ENCODE data around the gene DISP2.

The DISP2 gene

DNA sequence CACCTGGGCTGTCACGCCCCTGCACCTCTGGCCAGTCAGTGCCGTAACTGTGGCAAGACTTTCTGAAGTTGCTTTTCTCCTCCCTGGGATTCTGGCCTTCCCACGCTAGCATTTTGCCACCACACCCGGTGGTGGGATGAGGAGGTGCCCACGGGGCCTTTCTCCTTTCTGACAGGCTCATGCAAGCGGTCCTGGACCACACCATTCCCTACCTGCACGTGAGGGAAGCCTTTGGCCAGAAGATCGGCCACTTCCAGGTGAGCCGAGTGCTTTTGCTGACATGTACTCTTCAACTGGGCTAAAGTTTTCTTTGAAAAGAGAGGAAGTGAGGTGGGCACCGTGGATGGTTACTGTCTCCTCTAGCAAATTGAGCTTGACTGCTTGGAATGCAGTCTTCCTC is 57.2 kb downstream of the DISP2 start:
- DNase-seq = no peak

DNA sequence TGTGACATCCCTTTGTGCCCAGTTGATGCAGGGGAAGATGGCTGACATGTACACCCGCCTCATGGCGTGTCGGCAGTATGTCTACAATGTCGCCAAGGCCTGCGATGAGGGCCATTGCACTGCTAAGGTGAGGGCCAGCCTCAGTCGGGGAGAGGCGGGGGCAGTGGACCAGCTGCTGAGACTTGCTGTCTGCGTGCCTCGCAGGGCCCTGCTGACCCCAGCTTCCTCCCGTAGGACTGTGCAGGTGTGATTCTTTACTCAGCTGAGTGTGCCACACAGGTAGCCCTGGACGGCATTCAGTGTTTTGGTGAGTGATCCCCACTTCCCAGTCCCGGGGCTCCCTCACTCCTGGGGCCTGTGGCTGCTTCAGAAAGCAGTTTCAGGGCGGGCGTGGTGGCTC is 58.0 kb downstream of the DISP2 start:
- DNase-seq = no peak

DNA sequence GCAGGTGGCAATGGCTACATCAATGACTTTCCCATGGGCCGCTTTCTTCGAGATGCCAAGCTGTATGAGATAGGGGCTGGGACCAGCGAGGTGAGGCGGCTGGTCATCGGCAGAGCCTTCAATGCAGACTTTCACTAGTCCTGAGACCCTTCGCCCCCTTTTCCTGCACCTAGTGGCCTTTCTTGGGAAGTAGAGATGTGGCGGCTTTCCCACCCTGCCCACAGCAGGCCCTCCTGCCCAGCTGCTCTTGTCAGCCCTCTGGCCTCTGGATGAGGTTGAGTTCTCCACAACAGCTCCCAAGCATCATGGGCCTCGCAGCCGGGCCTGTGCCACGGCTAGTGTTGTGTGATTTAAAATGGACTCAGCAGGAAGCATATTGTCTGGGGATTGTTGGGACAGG is 60.1 kb downstream of the DISP2 start:
- DNase-seq = no peak

DNA sequence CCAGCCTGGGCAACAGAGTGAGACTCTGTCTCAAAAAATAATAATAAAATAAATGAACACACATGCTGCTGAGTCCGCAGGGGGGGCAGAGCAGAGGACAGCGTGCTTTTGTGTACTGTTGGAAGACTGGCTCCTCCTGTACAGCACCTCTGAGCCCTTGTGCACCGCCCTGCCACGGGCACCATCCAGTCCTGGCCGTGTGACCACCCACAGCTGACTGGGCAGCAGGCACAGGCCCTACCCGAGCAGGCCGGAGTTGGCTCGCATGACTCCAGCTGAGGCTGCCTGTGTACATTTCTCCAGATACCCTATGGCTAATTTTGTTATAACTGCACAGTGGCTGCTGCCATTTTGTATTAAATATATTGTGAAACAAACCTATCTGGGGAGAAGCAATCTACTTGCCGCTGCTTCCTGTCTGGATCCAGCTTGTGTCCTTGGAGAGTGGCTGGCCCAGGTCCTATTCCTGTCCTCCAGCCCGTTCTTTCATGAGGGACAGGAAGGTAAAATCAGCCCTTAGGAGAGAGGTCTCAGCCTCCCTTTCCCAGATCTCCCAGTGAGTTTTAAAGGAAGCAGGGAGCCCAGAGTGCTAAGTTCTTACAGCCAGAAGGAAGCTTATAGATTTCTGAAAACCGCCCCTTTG is 62.2 kb downstream of the DISP2 start:
- DNase-seq = peak in 1 of 56 donors; percentile 15

DNA sequence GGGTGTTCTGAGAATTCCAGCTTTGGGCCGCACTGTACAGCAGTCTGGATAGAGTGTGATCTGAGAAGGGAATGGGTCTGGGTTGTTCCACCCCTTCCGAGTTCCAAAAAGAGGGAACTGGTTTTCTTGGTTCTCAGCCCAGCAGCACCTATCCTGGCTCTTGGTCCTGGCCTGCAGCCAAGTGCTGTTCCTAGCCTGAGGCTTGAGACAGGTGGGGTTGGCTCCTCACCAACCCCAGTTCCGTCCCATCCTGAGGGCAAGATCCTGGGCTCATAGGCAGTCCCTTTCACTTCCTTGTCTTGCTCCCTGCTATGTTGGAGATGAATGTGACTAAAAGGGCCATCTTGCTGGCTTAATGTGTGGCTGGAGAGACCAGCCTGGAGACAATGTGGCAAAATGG is 62.8 kb downstream of the DISP2 start:
- peak in 3 of 56 donors; percentile 10 to 23 (median 16) for DNase-seq

DNA sequence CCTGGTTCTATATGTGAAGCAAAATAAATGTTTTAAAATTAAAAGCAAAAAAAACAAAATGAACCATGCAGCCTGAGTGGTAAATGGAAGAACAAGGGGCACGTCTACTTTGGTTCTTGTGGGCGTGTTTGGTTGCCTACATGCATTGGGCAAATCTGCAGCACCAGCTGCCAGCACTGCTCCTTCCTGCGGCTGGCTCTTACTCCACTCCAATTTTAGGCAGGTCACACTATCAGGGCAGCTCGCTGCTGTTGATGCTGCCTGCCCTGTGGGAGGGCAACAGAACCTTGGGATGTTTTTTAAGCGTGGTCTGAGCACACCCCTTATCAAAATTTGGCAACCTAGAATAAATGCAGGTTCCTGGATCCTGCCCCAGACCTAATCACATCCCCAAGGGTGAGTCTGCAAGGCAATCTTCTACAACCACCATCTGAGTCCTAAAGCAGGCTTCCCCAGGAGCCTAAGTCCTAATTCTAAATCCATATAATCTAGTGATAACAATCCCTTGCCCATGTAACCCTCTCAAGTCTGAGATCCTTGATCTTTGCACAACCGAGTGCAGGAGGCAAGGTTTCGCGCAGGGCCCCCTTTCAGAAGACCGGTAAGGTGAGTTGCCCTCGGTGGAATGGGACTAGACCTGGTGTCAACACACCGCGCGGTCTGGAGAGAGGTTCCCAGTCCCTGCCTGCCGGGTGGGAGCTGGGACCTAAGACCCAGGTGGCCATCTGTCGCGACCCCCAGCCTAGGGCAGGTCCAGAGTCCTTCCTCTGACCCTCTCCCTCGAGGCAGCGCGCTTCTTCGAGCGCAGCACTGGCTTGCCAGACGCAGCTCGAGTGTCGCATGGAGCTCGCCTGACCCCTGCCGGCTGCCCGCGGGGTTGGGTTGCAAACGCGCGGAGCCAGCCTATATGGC is 63.5 kb downstream of the DISP2 start:
- peak in 50 of 56 donors; percentile 18 to 82 (median 56) for DNase-seq

DNA sequence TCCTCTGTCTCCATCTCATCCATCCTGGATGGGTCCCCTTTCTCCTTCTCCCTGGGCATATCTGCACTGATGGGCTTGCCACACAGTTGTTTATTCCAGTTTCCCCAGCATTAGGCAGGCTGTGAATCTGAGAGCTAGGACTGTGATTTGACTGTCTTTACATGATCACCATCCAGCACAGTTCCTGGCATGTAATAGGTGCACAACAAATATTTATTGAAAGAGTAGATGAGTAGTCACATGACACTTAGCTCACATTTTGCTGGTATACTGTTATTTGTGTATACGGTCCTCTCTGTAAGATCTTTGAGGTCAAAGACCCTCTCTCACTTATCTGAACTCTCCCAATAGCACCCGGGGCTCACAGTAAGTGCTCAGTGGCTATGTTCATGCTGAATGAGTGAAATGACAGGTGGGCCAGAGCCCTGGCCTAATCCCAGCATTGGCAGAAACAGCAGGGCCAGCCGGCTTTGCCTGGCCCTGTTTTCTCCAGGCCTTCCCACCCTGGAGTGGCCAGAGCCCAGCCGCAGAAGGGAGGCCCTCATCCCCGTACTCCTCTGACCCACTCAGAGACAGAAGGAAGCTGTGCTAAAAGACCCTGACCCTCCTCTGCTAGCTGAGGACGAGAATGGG is 66.6 kb downstream of the DISP2 start:
- DNase-seq = no peak

DNA sequence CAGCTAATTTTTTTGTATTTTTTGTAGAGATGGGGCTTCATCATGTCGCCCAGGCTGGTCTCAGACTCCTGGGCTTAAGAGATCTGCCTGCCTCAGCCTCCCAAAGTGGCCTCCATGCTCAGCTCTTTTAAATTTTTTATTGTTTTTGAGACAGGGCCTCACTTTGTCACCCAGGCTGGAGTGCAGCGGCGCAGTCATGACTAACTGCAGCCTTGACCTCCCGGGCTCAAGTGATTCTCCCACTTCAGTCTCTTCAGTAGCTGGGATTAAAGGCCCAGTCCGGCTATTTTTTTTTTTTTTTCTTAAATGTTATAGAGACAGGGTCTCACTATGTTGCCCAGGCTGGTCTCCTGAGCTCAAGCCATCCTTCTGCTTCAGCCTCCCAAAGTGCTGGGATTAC is 67.7 kb downstream of the DISP2 start:
- DNase-seq = no peak

DNA sequence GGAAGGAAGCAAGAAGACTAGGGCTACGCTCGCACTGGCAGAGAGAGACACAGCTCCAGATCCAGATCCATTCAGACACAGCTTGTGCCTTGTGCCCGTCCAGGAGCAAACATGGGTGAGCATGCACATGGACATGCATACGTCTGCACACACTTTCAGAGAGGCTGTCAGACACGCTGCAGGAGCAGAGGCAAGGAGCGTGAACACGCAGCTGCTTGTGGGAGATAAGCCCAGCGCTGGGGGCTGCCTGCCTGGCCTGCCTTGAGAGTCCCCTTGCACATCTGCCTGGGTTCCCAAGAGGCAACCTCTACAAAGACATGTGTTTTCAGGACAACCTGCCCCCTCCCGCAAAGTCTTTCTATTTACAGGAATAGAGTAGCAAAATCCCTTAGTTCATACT is 69.2 kb downstream of the DISP2 start:
- DNase-seq = no peak

DNA sequence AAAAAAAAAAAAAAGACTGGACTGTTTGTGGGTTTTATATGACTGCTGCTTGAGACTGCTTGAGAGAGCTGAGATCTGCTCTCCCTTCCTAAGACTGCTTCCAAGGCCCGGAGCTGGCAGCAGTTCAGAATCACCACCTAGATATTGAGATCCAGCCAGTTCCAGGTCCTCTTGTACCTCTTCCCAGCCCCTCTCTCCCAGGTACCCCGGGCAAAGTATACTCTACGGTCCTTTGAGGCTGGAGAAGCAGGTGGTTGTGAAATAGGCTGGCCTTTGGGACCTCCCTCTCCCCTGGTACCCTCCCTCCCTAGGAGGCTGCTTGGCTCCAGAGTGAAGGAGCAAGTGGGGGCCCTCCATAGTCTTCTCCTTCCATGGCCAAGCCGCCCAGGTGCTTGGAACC is 70.2 kb downstream of the DISP2 start:
- DNase-seq = no peak
